MM.1S (cell line): ENCODE measurements around the gene BCO1.

Experiments
- CTCF ChIP-seq: fragments of 300-600 bp; sonication (generic); IDR thresholded peaks from 2 replicates; pipeline ENCODE4 v1.5.1; 2016; ENCODE audit warnings: antibody characterized with exemption, low read length, mixed read lengths
- EZH2 ChIP-seq: fragments of 300-600 bp; sonication (generic); optimal IDR thresholded peaks from 2 replicates; pipeline ENCODE3; 2017; ENCODE audit warnings: low read depth, mild to moderate bottlenecking, antibody characterized with exemption, low read length, mixed read lengths
- EZH2phosphoT487 ChIP-seq: fragments of 300-600 bp; sonication (generic); IDR thresholded peaks from 2 replicates; pipeline ENCODE4 v1.6.1; 2018; ENCODE audit warnings: antibody characterized with exemption, low read length

GRCh38 chr16:81279392-81279791 is 40.9 kb downstream of the BCO1 start:
- no peak for TF ChIP-seq EZH2phosphoT487
- TF ChIP-seq CTCF: no peak
- TF ChIP-seq EZH2: no peak
